ENCODE measurements around the gene PBX2.
"Not testable (repeated sequence)": the region's sequence is repeated elsewhere in the genome, so short reads cannot be mapped to it uniquely, and the experiment has no call there.

The PBX2 gene

DNA sequence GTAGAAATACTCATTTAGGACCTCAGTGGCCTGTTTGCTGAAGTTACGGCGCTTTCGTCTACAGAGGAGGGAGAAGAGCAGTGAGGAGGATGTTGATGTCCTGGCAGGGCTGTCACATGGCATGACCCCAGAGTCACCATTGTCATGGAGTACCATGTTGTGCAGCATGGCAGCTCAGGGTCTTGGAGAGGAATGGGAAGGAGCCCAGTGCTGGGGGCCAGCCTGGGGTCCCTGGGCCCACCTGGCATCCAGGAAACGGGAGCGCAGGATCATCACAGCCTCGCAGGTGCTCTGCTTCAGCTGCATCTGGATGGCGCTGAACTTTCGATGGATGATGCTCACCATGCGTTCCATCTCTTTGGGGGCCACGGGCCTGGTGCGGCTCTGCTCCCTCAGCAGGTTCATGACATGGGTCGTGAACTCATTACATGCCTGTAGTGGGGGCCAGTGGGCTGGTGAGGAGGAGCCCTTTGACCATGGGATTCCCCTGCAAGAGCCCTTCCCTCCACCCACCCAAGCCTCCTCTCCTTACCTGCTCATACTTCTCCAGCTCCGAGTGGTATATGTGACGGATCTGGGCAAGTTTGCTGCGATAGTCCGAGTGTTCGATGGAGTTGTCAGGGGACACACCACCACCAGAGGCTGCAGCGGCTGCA, 2.1 kb downstream of the PBX2 start:
- DNase-seq (ENCODE audit: low read depth), result not testable (repeated sequence)

- no peak for DNase-seq (ENCODE audit: low read depth)
These were observed 2.8 kb downstream of the PBX2 start for GRCh38 chr6:32187009-32187709.

GRCh38 chr6:32186151-32186840, 3.7 kb downstream of the PBX2 start:
- DNase-seq (ENCODE audit: low read depth), result not testable (repeated sequence)

GRCh38 chr6:32185681-32186131, 4.3 kb downstream of the PBX2 start:
- not testable (repeated sequence) for DNase-seq (ENCODE audit: low read depth)

DNA sequence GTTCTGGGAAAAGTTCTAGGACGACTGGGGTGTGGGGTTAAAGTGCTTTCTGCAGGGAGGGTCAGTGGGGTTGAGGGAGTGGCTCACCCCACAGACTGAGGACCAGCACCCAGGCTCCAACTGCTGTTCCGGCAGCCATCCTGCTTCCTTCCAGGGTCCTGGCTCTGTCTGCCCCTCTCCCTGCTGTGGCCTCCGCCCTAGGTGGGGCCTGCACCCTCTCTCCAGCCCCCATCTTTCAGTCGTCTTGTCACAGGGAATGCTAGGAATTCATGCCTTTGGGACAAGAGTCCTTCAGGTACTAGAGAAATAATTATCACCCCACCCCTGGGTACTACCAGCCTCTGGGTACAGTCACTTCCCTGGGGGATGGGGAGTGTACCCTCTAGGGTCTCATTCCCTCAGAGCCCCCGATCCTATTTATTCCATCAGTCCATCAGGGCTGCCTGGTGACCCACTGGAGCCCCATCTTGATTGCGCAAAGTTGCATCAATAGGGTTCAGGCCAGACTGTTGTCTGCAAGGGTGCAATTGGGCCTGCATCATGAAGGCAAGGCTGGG, 5.8 kb downstream of the PBX2 start, which contains the start of gene AGER:
AGER (minus strand) TSS at position 170 of the 557 bp plus-strand sequence; CDS start at position 139, 31 bp downstream.
- DNase-seq (ENCODE audit: low read depth), result no peak

- DNase-seq (ENCODE audit: low read depth), result no peak
These were observed 6.4 kb downstream of the PBX2 start for GRCh38 chr6:32183483-32184083.

DNA sequence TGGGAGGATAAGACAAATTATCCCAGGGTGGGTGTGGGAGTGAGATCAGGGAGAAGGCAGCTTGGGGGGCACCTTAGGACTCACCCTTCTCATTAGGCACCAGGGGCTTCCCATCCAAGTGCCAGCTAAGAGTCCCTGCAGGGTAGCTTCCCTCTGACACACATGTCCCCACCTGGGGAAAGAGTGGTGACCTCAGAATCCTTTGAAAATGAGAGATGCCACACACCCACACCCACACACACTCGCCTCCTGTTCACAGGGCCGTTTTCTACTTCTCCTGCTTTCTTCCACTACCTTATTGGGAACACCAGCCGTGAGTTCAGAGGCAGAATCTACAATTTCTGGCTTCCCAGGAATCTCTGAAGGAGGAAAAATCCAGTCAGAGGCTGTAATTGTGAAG, 7.0 kb downstream of the PBX2 start:
- DNase-seq (ENCODE audit: low read depth), result no peak

DNA sequence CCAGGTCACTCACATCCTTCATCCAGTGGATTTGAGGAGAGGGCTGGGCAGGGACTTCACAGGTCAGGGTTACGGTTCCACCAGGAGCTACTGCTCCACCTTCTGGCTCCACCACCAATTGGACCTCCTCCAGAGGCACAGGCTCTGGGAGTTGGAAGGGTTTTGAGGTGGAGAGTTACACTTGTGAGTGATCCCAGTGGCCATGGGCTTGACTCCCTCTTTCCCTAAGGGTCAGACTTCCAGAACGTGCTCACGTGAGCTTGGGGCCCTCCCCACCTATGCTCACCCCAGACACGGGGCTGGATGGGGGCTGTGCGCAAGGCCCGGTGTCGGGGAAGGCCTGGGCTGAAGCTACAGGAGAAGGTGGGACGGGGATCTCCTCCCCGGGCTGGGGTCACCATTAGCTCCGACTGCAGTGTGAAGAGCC, 7.4 kb downstream of the PBX2 start:
- no peak for DNase-seq (ENCODE audit: low read depth)

- DNase-seq (ENCODE audit: low read depth), result no peak
These were observed 8.0 kb downstream of the PBX2 start for GRCh38 chr6:32181915-32182529.

- no peak for DNase-seq (ENCODE audit: low read depth)
These were observed 8.8 kb downstream of the PBX2 start for GRCh38 chr6:32181148-32181702.

DNA sequence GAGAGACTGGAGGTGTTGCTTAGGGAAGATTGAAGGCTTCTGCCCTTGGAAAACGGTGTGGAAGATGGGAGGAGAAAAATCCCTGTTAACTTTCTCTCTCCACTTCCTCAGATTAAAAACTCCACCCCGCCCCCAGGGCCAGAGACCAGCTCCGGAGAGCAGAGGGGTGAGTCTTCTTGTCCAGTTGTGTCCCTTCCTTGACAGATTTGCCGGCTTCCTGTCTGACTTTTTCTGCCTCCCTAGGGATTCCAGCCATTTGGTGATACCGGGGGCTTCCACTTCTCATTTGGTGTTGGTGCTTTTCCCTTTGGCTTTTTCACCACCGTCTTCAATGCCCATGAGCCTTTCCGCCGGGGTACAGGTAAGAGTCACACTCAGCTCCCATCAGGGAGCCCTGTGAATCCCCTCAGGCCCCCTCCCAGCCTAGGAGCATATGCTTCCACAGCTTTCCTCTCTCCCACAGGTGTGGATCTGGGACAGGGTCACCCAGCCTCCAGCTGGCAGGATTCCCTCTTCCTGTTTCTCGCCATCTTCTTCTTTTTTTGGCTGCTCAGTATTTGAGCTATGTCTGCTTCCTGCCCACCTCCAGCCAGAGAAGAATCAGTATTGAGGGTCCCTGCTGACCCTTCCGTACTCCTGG, 10.1 kb downstream of the PBX2 start:
- no peak for DNase-seq (ENCODE audit: low read depth)

DNA sequence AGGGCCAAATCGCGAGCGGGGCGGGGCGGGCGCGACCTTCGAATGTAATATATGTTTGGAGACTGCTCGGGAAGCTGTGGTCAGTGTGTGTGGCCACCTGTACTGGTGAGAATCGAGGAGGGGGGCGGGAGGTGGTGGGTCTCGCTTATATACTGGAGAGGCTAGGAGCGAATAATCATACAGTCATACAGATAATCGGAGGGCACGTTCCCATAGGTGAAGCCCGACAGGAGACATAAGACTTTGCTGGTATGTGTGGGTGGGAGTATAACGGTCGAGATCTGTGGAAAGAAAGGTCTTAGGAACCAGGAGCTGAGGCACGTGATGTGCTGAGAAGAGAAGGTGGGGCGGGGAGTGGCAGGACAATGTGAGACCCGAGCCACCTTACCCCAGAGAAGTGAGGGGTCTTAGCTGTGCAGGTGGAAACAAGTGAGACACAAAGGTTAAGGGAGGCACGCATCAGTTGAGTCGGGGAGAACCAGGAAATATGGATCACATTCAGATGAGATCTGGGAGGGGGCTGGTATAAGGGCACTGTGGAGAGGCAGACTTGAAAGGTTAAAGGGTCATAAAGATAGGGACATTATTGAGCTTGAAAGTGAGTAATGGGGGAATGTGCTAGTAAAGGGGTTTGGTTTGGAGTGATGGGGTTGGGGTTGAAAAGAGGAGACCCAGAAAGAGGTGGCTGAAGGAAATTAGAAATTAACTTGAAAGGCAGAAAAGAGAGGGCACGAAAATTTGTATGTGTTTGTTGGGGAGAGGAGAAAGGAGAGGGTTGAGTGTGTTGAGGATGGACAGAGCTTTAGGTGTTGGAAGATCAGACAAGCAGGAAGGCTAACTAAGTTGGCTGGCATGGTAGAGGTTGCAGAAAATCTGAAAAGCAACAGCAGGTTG, 11.2 kb downstream of the PBX2 start:
- DNase-seq (ENCODE audit: low read depth), result no peak

- DNase-seq (ENCODE audit: low read depth), result peak; percentile 100
These were observed 12.0 kb downstream of the PBX2 start, which contains the start of gene RNF5 for GRCh38 chr6:32177788-32178546. RNF5 (plus strand) TSS chr6:32178405; CDS start chr6:32178512, 107 bp downstream.

DNA sequence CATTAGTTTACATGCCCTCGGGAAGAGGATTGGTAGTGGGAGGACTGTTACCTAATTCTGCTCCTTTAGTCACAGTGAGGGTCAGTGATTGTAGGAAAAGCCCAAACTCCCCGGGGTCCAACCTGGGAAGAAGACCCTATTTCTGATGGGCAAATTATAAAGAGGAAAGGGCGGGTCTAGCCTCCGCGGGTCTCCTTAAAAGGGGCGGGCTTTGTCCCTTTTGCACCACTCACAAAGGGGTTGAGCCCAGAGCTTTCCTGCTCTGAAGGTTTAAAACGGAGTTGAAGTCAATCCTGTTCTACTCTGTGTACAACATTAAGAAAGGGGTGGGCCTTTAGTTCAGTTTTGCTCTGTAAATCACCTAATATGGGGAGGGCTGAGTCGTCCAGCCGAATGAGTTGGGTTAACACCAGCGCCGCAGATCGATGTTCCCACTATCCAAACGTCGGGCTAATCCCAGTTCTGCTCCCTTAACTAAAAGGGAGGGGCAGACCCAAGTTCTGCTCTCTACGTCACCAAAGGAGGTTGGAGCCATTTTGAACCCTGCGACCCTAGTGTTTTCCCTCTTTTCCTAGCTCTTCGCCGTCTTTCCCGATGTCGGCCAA, 12.7 kb downstream of the PBX2 start:
- no peak for DNase-seq (ENCODE audit: low read depth)

GRCh38 chr6:32176476-32177182, 13.4 kb downstream of the PBX2 start:
- no peak for DNase-seq (ENCODE audit: low read depth)

- DNase-seq (ENCODE audit: low read depth), result peak; percentile 94
These were observed 14.1 kb downstream of the PBX2 start, which contains the start of gene AGPAT1 for GRCh38 chr6:32175711-32176475. AGPAT1 (minus strand) TSS chr6:32176084; CDS start chr6:32171496, 4,588 bp downstream.

- no peak for DNase-seq (ENCODE audit: low read depth)
These were observed 14.7 kb downstream of the PBX2 start for GRCh38 chr6:32175322-32175710.

Data from HS-27A (cell line).